Measurements from ENCODE around the gene INTS6L. TPM values are rescaled to one million over a fixed set of nuclear protein-coding genes. Genes with fewer than 3 reads are reported as not detected.
"Not testable (repeated sequence)": the region's sequence is repeated elsewhere in the genome, so short reads cannot be mapped to it uniquely, and the experiment has no call there.

INTS6L gene
- total RNA-seq, 2 donors from 2014 or later, result 8.2 to 9.1 TPM

DNA sequence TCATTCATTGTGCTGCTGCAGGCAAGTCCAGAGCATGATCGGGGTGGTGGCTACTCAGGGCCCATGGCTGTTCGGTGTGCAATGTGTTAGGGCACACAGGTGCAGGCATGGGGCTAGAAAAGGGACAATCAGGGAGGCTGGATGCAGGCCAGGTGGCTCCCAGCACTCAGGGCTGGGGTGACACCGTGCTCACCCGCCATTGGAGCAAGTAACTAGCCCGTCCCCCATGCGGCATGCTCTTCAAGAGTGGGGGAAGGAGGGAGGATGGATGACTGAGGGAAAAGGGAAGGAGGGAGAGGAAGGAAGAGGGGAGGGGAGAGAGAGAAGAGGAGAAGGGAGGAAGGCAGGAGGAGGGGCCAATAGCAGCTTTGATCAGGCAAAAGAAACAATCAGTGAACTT lies 64.7 kb downstream of the INTS6L start:
- DNase-seq (ENCODE audit: low spot score), result no peak
- intact Hi-C loops (cut with DNase I), result loop anchor here in 1 of 2 donors (10.0 kb wide), 1 partner anchor 100 kb away; no protein-coding TSS in a partner anchor

DNA sequence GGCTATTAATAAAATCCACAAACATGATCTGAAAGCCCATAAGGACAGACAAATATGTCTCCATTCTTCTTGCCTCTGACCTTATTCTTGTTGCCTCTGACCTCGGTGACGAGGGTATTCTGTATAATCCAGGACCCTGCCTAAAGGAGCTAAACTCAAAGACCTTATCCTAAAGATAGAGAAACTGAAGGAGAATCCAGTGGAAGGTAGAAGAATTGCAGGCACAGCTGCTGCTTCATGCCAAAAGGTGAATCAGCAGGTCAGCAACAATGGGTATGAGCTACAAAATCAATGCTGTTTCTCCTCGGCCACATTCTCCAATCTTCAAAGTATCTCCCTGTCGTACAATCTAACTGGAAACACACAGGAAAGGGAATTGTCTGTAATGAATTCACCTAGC lies 71.4 kb downstream of the INTS6L start:
- intact Hi-C loops (cut with DNase I), result no loop called here
- DNase-seq (ENCODE audit: low spot score), result no peak

DNA sequence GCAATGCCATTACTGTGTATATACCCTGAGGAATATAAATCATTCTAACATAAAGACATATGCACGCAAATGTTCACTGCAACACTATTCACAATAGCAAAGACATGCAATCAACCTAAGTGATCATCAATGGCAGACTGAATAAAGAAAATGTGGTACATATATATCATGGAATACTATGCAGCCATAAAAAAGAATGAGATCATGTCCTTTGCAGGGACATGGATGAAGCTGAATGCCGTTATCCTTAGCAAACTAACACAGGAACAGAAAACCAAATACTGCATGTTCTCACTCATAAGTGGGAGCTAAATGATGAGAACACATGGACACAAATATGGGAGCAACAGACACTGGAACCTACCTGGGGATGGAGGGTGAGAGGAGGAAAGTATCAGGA lies 73.6 kb downstream of the INTS6L start:
- DNase-seq (ENCODE audit: low spot score); intact Hi-C loops (cut with DNase I): not testable (repeated sequence)

DNA sequence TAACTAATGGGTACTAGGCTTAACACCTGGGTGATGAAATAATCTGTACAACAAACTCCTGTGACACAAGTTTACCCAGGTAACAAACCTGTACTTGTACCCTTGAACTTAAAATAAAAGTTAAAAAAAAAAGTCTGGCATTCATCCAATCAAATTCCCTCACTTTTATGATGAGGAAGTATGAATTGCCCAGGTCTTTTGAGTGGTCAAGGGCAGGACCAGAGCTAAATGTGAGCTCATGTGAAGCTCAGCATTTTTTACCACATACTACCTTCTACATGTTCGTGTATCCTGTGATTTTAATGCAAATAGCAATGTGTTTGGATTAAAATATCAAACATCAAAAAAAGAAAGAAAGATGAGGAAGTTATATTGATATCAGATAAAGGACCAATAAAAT lies 74.0 kb downstream of the INTS6L start:
- intact Hi-C loops (cut with DNase I), result not testable (repeated sequence)

DNA sequence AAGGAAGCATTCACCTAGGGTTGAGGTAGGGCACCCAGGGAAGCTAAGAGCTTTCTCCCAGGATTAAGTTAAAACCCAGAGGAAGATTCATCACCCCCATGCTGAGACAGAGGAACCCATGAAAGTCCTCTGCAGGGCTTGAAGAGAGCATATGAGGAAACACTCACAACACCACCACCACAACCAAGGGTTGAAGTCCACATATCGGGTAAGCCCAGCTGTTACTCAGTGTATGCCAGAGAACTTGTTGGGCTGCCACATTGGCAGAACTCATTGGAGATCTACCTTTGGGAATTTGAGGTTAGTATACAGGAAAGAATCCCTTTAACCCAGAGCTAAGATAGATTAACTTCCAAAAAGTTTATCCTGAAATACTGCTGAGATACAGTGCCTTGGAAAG lies 75.1 kb downstream of the INTS6L start:
- intact Hi-C loops (cut with DNase I), result no loop called here
- no peak for DNase-seq (ENCODE audit: low spot score)

More for the DNA sequence above, 74.0 kb downstream of the INTS6L start:
- DNase-seq (ENCODE audit: low spot score), result not testable (repeated sequence)

- no peak for DNase-seq (ENCODE audit: low spot score)
- intact Hi-C loops (cut with DNase I), result no loop called here
Measured at GRCh38 chrX:135596495-135596894, 76.0 kb downstream of the INTS6L start.

GRCh38 chrX:135605906-135606305 lies 85.4 kb downstream of the INTS6L start:
- intact Hi-C loops (cut with DNase I), result no loop called here
- no peak for DNase-seq (ENCODE audit: low spot score)

- intact Hi-C loops (cut with DNase I); DNase-seq (ENCODE audit: low spot score): not testable (repeated sequence)
Measured at GRCh38 chrX:135624408-135625204, 104.1 kb downstream of the INTS6L start.

DNA sequence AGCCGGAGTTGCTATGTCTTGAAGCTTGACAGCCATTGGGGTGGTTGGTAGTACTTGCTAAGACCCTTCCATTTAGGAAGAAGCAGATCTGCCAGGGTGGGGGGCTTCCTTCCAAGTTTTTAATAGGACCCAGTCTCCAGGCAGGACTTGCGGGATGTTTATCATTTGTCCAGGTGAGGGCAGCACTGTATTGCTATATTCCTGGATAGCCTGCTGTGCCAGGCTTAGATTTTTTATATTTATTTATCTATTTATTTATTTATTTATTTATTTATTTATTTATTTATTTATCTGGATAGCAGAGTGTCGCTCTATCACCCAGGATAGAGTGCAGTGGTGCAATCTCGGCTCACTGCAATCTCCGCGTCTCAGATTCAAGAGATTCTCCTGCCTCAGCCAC lies 105.5 kb downstream of the INTS6L start:
- no peak for DNase-seq (ENCODE audit: low spot score)
- intact Hi-C loops (cut with DNase I), result no loop called here

GRCh38 chrX:135629342-135629741 lies 108.9 kb downstream of the INTS6L start:
- no peak for DNase-seq (ENCODE audit: low spot score)
- intact Hi-C loops (cut with DNase I), result no loop called here

Other genes with a start within 250 kb of the INTS6L start
- not detected for gene ETDC, start 211.2 kb upstream of the INTS6L start, total RNA-seq
- gene ZNF75D, start 176.6 kb upstream of the INTS6L start, total RNA-seq, result 1 to 10 TPM; 7.4 to 7.7 TPM
- 1 to 10 TPM; 7.9 to 9.2 TPM for gene ZNF449, start 175.9 kb upstream of the INTS6L start, total RNA-seq
- gene SMIM10L2A, start 98.7 kb upstream of the INTS6L start, total RNA-seq, result under 1 TPM; 0.33 to 0.42 TPM
- gene CT45A1, start 193.0 kb downstream of the INTS6L start, total RNA-seq, result not detected
- gene CT45A3, start 247.5 kb downstream of the INTS6L start, total RNA-seq, result not detected